ENCODE measurements around the gene CUL7. TPM values are rescaled to one million over a fixed set of nuclear protein-coding genes. Genes with fewer than 3 reads are reported as not detected.
"Not testable (repeated sequence)": the region's sequence is repeated elsewhere in the genome, so short reads cannot be mapped to it uniquely, and the experiment has no call there.

Gene CUL7
- total RNA-seq = 10 to 100 TPM; 14.9 to 15.3 TPM
- long read RNA-seq, partial matches to known transcripts = 12 of 15 reads
- long read RNA-seq, other reads (novel, unspliced or antisense) = 3 of 15 reads

- intact Hi-C loops (cut with DNase I, micrococcal nuclease) = no loop called here
- DNase-seq (peak; percentile 96), ATAC-seq (peak; percentile 97)
Observed at GRCh38 chr6:43053545-43054205, at the start of gene CUL7. Gene CUL7, minus strand, starts transcription at chr6:43053851. Its CDS starts 1,063 bp downstream, at chr6:43052788.

DNA sequence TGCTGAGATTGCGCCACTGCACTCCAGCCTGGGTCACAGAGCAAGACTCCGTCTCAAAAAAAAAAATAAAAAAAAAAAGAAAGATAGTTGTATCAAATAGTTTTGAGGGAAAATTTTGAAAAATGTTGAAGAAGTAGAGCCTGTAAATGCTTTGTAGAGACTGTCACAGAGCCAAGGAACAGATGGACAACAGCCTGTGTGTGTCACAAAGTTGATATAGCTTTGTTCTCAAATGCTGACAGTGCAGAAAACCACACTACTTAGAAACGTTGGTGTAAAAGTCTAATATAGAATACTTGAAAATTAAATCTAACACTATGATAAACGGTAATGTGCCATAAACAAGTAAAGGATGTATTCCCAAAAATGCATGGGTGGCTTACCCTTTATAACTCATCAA, 47.8 kb upstream of the CUL7 start:
- ATAC-seq = no peak
- no peak for DNase-seq
- intact Hi-C loops (cut with DNase I, micrococcal nuclease) = no loop called here

DNA sequence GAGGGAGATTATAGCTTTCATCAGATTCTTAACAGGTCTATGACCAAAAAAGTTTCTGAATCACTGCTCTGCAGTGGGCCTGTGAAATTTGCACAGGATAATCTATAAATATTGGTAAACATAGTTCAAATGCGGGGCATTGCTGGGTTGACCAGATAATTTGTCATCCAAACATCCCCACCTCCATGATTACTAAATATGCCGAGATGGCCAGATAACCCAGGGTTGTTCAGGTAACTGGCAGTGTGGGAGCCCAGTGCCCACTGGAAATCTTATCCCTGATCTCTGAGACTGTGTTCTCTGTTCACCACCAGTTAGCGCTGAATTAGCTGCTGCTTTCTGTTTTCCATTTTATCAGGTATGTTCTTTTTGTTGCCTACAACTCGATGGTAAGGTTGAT, 43.9 kb upstream of the CUL7 start:
- intact Hi-C loops (cut with DNase I, micrococcal nuclease) = no loop called here
- ATAC-seq (no peak), DNase-seq (no peak)

DNA sequence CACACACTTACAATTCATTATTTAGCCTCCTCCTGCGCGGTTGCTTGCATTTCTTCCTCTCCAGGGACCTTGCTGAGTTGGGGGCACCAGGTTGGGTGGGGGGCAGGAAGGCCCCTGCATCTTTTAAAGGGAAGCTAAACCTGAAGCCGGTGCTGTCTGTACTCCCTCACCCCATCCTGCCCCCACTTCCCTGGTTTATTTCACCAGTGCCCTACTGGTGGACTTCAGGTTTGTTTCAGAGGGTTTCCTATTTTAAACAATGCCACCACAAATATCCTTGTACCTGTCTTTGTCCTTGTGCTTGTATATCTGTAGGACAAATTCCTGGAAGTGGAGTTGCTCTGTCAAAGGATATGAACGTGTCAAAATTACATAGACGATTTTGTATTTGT, 43.4 kb upstream of the CUL7 start:
- ATAC-seq (no peak), DNase-seq (no peak)
- intact Hi-C loops (cut with DNase I, micrococcal nuclease) = no loop called here

GRCh38 chr6:43096451-43097097, 42.9 kb upstream of the CUL7 start:
- peak; percentile 69 for ATAC-seq
- intact Hi-C loops (cut with DNase I, micrococcal nuclease) = no loop called here
- peak in 1 of 2 donors; percentile 16 for DNase-seq

- ATAC-seq = peak; percentile 43
- intact Hi-C loops (cut with DNase I, micrococcal nuclease) = no loop called here
- no peak for DNase-seq
Observed at GRCh38 chr6:43095939-43096338, 42.3 kb upstream of the CUL7 start.

DNA sequence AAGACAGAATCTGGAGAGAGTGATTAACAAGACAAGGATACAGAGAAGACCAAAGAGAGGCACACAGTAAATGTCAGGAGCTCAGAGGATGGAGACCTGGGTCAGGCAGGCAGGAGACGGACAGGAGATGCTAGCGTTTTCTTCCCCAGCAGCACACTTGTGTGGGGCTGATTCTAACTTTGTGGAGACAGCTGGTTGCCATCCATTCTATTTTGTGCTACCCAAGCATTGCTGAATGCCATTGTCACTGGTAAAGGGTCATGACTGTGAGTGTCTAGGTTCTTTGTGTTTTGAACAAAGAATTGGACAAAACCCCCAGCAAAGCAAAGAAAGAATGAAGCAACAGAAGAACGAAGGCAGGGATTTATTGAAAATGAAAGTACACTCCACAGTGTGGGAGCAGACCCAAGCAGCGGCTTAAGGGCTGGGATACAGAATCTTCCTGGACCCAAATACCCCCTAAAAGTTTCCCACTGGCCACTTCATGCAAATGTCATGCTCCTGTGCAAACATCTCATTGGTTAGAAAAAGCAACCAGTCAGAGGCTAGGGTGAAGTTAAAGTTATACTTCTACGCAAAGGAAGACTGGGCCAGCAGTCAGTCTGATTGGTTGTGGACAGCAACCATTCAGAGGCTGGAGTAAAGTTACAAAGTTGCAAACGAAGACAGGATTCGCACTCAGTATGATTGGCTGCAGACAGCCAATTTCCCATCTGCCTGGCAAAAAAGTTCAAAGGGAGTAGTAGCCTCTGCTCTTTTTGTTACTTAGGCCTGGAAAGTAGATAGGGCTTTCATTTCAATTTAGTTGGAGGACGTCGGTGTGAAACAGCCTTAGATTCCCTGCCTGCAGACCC, 40.0 kb upstream of the CUL7 start:
- ATAC-seq = peak; percentile 45
- peak in 1 of 2 donors; percentile 46 for DNase-seq
- intact Hi-C loops (cut with DNase I, micrococcal nuclease) = no loop called here

DNA sequence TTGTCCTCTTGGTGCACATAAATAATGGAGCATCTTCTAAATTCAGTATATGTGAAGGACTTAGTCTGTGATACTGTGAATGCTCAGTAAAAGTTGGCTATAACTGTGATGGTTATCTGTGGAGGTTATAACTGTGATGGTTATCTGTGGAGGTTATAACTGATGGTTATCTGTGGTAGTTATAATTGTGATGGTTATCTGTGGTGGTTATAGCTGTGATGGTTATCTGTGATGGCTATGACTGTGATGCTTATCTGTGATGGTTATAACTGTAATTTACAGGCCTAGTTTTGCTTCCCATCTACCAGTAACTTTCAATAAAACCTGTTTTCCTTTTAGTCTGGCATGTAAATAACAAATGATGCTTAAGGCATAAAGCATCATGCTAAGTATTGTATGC, 39.0 kb upstream of the CUL7 start:
- intact Hi-C loops (cut with DNase I, micrococcal nuclease) = no loop called here
- no peak for ATAC-seq
- DNase-seq = no peak

- intact Hi-C loops (cut with DNase I, micrococcal nuclease) = no loop called here
- ATAC-seq (no peak), DNase-seq (no peak)
Observed at GRCh38 chr6:43091436-43091991, 37.9 kb upstream of the CUL7 start.

- no peak for ATAC-seq
- no peak for DNase-seq
- intact Hi-C loops (cut with DNase I, micrococcal nuclease) = no loop called here
Observed at GRCh38 chr6:43091020-43091419, 37.4 kb upstream of the CUL7 start.

DNA sequence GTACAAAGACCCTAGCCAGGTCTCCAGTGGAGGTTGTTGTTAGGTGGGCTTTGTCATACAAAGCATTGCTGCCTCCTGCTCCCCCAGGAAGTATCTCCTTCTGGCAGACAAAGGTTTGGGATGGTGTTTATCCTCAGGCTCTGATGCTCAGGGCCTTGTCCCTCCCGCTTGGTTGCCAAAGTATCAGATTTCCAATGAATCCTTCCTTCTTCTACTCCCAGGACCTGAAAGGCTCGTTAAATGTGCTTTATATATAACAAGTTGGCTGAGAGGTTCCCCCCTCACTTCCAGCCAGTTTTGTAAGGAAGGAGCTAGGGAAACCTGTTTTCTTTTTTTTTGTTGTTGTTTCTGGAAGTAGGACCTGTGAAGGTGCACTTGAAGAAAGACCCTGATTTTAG, 36.9 kb upstream of the CUL7 start:
- DNase-seq (no peak), ATAC-seq (no peak)
- intact Hi-C loops (cut with DNase I, micrococcal nuclease) = no loop called here

DNA sequence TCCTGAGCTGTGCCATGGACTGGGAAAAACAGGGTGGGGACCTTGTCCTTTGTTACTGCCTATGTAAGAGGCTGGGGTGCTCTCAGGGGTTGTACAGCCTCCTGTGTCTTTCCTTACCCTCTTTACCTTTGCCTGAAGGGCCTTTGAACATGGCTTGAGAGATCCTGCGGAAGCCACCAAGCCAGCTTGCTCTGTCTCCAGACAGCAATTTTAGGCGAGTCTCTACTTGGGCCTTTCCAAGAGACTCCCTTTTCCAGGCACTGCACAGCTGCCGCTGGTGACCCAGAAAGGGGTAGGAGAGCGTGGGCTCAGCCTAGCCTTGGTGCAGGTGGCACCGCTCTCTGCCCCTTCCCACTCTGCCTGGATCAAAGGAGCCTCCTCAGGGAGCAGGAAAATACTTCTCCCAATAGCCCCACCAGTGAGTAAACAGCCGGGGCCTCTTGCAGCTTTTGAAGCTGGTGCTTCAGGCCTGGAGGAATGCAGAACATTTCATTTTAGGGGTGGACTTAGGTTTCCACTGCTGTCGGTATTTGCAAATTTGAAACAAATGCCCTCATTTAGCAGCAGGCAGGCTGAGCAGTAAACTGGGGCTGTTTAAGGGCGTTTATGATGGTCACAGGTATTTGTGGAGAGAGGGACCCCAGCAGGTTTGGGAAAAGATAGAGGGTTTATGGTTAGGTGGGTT, 36.4 kb upstream of the CUL7 start:
- DNase-seq (no peak), ATAC-seq (peak; percentile 31)
- intact Hi-C loops (cut with DNase I, micrococcal nuclease) = no loop called here

DNA sequence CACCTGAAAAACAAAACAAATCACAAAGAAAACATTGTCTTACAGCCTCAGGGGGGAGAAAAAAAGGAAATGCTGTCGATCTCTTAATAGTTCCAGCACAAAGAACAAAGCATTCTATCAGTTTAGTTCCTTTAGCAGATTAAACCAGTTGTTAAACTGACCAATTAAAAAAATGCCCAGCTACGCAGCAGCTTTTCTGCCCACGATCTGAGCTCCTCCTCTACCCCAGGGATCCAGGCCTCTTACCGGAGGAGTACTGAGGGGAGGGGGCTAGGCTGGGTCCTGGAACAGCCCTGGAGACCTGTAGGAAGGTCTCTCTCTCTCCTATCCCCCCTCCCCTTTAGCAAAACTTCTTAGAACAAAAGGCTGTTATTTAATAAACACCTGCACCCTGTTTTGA, 35.8 kb upstream of the CUL7 start:
- intact Hi-C loops (cut with DNase I, micrococcal nuclease) = no loop called here
- DNase-seq = no peak
- no peak for ATAC-seq

DNA sequence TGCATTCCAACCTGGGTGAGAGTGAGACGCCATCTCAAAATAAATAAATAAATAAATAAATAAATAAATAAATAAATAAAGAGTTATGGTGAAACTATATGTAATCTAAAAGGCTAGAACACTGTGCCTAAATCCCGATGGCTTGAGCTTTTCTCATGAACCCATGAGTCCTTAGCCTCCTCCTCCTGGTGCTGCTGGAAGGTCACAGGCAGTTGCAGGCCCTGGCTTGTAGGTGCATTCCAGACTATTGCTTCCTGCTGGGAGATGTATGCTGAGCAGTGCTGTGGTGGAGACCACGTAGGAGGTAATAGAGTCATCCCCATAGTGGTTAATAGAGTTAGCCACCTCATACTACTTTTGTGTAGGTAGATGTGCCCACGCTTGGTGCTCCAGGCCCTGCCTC, 35.0 kb upstream of the CUL7 start:
- DNase-seq = no peak
- ATAC-seq = no peak
- intact Hi-C loops (cut with DNase I, micrococcal nuclease) = no loop called here

DNA sequence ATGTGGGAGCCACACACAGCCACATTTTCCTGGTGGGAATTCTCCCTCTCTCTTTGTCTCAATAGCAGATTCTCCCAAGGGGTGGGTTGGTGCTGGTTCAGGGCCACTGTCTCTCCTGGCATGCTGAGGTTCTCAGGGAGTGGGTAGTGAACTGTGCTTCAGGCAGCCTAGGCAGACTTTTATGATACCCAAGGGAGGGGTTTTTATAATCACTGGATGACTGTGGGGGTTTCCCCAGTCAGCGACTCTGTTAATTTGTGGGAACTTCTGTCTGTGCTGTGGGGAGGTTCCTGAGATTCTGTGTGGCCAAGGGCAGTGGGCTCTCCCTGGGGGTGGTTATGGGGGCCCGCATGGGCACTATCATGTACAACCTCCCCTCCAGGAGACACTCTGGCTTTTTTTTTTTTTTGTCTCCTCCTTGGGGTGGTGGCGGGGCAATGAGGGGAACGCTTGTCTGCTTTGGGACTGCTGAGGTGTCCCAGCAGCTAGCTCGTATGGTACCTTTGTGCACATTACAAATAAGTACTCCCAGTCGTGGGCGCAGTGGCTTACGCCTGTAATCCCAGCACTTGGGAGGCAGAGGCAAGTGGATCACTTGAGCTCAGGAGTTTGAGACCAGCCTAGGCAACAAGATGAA, 32.5 kb upstream of the CUL7 start:
- intact Hi-C loops (cut with DNase I, micrococcal nuclease) = no loop called here
- DNase-seq (no peak), ATAC-seq (peak; percentile 92)

GRCh38 chr6:43082806-43083655, 29.4 kb upstream of the CUL7 start:
- ATAC-seq = no peak
- intact Hi-C loops (cut with DNase I, micrococcal nuclease) = no loop called here
- no peak for DNase-seq

DNA sequence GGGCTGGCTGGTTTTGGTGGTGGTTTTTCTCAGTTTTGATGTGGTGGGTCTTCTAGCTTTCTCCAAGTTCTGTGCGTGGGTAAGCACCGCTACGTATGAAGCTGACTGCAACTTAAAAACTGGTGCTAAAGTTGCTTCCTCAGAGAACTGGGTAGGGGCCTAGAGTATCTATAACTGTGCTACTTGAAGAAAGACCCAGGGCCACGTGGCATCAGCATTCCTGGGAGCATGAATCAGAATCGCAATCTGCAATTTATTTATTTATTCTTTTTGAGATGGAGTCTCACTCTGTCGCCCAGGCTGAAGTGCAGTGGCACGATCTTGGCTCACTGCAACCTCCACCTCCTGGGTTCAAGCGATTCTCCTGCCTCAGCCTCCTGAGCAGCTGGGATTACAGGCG, 28.3 kb upstream of the CUL7 start:
- DNase-seq; ATAC-seq; intact Hi-C loops (cut with DNase I, micrococcal nuclease): not testable (repeated sequence)

GRCh38 chr6:43081043-43081442, 27.4 kb upstream of the CUL7 start:
- ATAC-seq (no peak), DNase-seq (no peak)
- intact Hi-C loops (cut with DNase I, micrococcal nuclease) = no loop called here
